WTC11 (cell line): ENCODE measurements around the gene OCIAD1.

Source experiments
- JUN ChIP-seq: sonication (generic); formaldehyde crosslinking; IDR thresholded peaks from 2 replicates; pipeline ENCODE4 v1.8.0; 2023; ENCODE audit warnings: mild to moderate bottlenecking, missing genetic modification reagents
- NFE2L1 ChIP-seq: sonication (generic); formaldehyde crosslinking; IDR thresholded peaks from 2 replicates; pipeline ENCODE4 v1.8.1; 2023; ENCODE audit warnings: missing genetic modification reagents
- SP1 ChIP-seq: sonication (generic); formaldehyde crosslinking; conservative IDR thresholded peaks from 2 replicates; pipeline ENCODE4 v1.8.1; 2022; ENCODE audit warnings: missing genetic modification reagents
- ZNF121 ChIP-seq: sonication (generic); formaldehyde crosslinking; IDR thresholded peaks from 2 replicates; pipeline ENCODE4 v1.8.0; 2023; ENCODE audit warnings: missing genetic modification reagents
- TF ChIP-seq, protein P1 (sequence below): fragments of 200-600 bp; IDR thresholded peaks from 2 replicates; pipeline ENCODE4 v1.8.0; 2022; ENCODE audit warnings: antibody characterized with exemption
- TF ChIP-seq, protein P2 (sequence below): sonication (generic); formaldehyde crosslinking; conservative IDR thresholded peaks from 2 replicates; pipeline ENCODE4 v1.8.1; 2023; ENCODE audit warnings: mild to moderate bottlenecking, low read depth, missing genetic modification reagents, moderate library complexity
- TF ChIP-seq, protein P3 (sequence below): sonication (generic); formaldehyde crosslinking; IDR thresholded peaks from 2 replicates; pipeline ENCODE4 v1.8.1; 2023; ENCODE audit warnings: mild to moderate bottlenecking, missing genetic modification reagents, moderate library complexity
- TF ChIP-seq, protein P4 (sequence below): sonication (generic); formaldehyde crosslinking; IDR thresholded peaks from 2 replicates; pipeline ENCODE4 v1.8.0; 2022; ENCODE audit warnings: mild to moderate bottlenecking, missing genetic modification reagents
- TF ChIP-seq, protein P5 (sequence below): fragments of 250-450 bp; sonication (Bioruptor Pico); IDR thresholded peaks from 2 replicates; pipeline ENCODE4 v1.9.0; 2021; ENCODE audit warnings: mild to moderate bottlenecking
- TF ChIP-seq, protein P6 (sequence below): sonication (generic); formaldehyde crosslinking; conservative IDR thresholded peaks from 2 replicates; pipeline ENCODE4 v1.8.1; 2022; ENCODE audit warnings: mild to moderate bottlenecking, missing genetic modification reagents

DNA sequence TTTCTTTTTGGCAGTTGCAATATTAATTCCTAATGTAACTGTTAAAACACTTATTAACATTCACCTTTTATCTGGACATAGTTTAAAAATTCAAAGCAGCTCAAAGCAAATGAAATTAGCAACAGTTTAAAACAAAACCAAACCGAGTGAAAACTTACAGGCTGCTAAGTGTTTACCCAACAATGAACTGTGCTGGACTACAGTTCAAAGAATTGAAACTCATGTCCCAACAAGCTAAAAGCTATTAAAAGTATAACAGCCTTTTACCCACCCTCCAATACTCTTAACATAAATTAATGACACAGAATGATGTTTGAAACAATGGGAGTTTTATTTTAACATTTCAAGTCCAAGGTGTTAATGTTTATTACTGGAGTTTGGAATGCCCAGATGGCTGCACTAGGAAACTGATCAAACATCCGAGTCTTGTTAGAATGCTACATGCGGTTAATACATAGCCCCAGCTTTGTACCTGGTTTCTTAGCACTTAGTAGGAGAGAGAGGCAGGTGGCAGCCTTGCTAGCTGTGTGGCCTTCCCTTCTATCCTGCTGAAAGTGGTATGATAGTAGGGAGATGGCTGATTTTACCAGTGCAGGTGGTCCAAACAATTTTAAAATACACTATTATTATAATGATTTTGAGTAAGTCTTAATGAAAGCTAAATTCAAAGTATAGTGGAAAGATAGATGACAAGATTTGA lies 29.7 kb upstream of the OCIAD1 start:
- TF ChIP-seq, protein P1, sequence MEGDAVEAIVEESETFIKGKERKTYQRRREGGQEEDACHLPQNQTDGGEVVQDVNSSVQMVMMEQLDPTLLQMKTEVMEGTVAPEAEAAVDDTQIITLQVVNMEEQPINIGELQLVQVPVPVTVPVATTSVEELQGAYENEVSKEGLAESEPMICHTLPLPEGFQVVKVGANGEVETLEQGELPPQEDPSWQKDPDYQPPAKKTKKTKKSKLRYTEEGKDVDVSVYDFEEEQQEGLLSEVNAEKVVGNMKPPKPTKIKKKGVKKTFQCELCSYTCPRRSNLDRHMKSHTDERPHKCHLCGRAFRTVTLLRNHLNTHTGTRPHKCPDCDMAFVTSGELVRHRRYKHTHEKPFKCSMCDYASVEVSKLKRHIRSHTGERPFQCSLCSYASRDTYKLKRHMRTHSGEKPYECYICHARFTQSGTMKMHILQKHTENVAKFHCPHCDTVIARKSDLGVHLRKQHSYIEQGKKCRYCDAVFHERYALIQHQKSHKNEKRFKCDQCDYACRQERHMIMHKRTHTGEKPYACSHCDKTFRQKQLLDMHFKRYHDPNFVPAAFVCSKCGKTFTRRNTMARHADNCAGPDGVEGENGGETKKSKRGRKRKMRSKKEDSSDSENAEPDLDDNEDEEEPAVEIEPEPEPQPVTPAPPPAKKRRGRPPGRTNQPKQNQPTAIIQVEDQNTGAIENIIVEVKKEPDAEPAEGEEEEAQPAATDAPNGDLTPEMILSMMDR = no peak
- TF ChIP-seq, protein P2, sequence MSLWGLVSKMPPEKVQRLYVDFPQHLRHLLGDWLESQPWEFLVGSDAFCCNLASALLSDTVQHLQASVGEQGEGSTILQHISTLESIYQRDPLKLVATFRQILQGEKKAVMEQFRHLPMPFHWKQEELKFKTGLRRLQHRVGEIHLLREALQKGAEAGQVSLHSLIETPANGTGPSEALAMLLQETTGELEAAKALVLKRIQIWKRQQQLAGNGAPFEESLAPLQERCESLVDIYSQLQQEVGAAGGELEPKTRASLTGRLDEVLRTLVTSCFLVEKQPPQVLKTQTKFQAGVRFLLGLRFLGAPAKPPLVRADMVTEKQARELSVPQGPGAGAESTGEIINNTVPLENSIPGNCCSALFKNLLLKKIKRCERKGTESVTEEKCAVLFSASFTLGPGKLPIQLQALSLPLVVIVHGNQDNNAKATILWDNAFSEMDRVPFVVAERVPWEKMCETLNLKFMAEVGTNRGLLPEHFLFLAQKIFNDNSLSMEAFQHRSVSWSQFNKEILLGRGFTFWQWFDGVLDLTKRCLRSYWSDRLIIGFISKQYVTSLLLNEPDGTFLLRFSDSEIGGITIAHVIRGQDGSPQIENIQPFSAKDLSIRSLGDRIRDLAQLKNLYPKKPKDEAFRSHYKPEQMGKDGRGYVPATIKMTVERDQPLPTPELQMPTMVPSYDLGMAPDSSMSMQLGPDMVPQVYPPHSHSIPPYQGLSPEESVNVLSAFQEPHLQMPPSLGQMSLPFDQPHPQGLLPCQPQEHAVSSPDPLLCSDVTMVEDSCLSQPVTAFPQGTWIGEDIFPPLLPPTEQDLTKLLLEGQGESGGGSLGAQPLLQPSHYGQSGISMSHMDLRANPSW (CRISPR knock-in tag) = no peak
- TF ChIP-seq NFE2L1 (CRISPR knock-in tag) = no peak
- no peak for TF ChIP-seq ZNF121
- no peak for TF ChIP-seq SP1 (CRISPR knock-in tag)
- TF ChIP-seq JUN = no peak
- TF ChIP-seq, protein P3, sequence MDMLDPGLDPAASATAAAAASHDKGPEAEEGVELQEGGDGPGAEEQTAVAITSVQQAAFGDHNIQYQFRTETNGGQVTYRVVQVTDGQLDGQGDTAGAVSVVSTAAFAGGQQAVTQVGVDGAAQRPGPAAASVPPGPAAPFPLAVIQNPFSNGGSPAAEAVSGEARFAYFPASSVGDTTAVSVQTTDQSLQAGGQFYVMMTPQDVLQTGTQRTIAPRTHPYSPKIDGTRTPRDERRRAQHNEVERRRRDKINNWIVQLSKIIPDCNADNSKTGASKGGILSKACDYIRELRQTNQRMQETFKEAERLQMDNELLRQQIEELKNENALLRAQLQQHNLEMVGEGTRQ = no peak
- TF ChIP-seq, protein P4, sequence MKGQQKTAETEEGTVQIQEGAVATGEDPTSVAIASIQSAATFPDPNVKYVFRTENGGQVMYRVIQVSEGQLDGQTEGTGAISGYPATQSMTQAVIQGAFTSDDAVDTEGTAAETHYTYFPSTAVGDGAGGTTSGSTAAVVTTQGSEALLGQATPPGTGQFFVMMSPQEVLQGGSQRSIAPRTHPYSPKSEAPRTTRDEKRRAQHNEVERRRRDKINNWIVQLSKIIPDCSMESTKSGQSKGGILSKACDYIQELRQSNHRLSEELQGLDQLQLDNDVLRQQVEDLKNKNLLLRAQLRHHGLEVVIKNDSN = no peak
- TF ChIP-seq, protein P5, sequence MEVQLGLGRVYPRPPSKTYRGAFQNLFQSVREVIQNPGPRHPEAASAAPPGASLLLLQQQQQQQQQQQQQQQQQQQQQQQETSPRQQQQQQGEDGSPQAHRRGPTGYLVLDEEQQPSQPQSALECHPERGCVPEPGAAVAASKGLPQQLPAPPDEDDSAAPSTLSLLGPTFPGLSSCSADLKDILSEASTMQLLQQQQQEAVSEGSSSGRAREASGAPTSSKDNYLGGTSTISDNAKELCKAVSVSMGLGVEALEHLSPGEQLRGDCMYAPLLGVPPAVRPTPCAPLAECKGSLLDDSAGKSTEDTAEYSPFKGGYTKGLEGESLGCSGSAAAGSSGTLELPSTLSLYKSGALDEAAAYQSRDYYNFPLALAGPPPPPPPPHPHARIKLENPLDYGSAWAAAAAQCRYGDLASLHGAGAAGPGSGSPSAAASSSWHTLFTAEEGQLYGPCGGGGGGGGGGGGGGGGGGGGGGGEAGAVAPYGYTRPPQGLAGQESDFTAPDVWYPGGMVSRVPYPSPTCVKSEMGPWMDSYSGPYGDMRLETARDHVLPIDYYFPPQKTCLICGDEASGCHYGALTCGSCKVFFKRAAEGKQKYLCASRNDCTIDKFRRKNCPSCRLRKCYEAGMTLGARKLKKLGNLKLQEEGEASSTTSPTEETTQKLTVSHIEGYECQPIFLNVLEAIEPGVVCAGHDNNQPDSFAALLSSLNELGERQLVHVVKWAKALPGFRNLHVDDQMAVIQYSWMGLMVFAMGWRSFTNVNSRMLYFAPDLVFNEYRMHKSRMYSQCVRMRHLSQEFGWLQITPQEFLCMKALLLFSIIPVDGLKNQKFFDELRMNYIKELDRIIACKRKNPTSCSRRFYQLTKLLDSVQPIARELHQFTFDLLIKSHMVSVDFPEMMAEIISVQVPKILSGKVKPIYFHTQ (CRISPR knock-in tag) = no peak
- TF ChIP-seq, protein P6, sequence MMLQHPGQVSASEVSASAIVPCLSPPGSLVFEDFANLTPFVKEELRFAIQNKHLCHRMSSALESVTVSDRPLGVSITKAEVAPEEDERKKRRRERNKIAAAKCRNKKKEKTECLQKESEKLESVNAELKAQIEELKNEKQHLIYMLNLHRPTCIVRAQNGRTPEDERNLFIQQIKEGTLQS (CRISPR knock-in tag) = no peak
